ENCODE results near the gene NEK6. TPM values are rescaled to one million over a fixed set of nuclear protein-coding genes. Genes with fewer than 3 reads are reported as not detected.
"Not testable (repeated sequence)": the region's sequence is repeated elsewhere in the genome, so short reads cannot be mapped to it uniquely, and the experiment has no call there.

NEK6 gene
- total and polyA plus RNA-seq, 2 of the 8 experiments (the other 6 are each of a cell fraction or from before 2014, with no cell fraction given): 17.7 to 19.7 TPM

- H3K14ac ChIP-seq (ENCODE audit: insufficient read length); FAIRE-seq; H4K5ac ChIP-seq (ENCODE audit: insufficient read length, low read depth, low read length); H4K20me1 ChIP-seq (replicated peaks in 1 of 2; ENCODE audit: control insufficient read depth in 1 of 2, insufficient read depth in 2 of 2, low read length in 2 of 2); H2BK120ac ChIP-seq (replicated peaks; ENCODE audit: low read depth, low read length); H3K23me2 ChIP-seq (ENCODE audit: low read depth, low read length); H3K27me3 ChIP-seq (replicated peaks in 1 of 4; ENCODE audit: control insufficient read depth in 3 of 4, extremely low read depth in 1 of 4, insufficient read depth in 3 of 4, low read length in 3 of 4); H3K36me3 ChIP-seq (ENCODE audit: control insufficient read depth in 2 of 4, insufficient read depth in 4 of 4, low read length in 3 of 4); H3K18ac ChIP-seq (ENCODE audit: extremely low read depth, low read length); H3K9me3 ChIP-seq (ENCODE audit: insufficient read depth in 2 of 2, low read depth in 1 of 2, low read length in 1 of 2); H3K79me2 ChIP-seq (ENCODE audit: control insufficient read depth in 1 of 2, insufficient read depth in 2 of 2, low read length in 2 of 2); H3K4me1 ChIP-seq (replicated peaks in 1 of 4; ENCODE audit: control insufficient read depth in 3 of 4, insufficient read depth in 4 of 4, low read length in 3 of 4); H3K9ac ChIP-seq (replicated peaks in 1 of 4; ENCODE audit: extremely low read depth in 1 of 4, low read depth in 3 of 4, low read length in 3 of 4); H3K23ac ChIP-seq (ENCODE audit: insufficient read length); H2BK20ac ChIP-seq (ENCODE audit: low read length); H3K4ac ChIP-seq (replicated peaks; ENCODE audit: insufficient read length, low read depth, low read length); H3K4me3 ChIP-seq (ENCODE audit: extremely low read depth in 1 of 4, insufficient read depth in 2 of 4, low read depth in 3 of 4, low read length in 4 of 4); H2BK15ac ChIP-seq (ENCODE audit: low read length); H3K27ac ChIP-seq (ENCODE audit: low read depth, low read length); H2AK5ac ChIP-seq (ENCODE audit: low read depth, low read length); H4K8ac ChIP-seq (ENCODE audit: extremely low read depth, insufficient read depth, low read length); DNase-seq (ENCODE audit: low read depth in 1 of 2, low spot score in 2 of 2); H2BK12ac ChIP-seq (ENCODE audit: low read depth, low read length); H3K79me1 ChIP-seq (ENCODE audit: low read depth, low read length); H4K91ac ChIP-seq (replicated peaks; ENCODE audit: insufficient read length, low read length); POLR2A ChIA-PET (ENCODE audit: partially characterized antibody); H3K56ac ChIP-seq (replicated peaks; ENCODE audit: insufficient read length, low read depth, low read length); H2AFZ ChIP-seq (ENCODE audit: low read length); H2BK5ac ChIP-seq (ENCODE audit: low read depth, low read length); H3K4me2 ChIP-seq (ENCODE audit: insufficient read depth in 1 of 2, low read depth in 2 of 2, low read length in 2 of 2): not testable (repeated sequence)
- CTCF ChIA-PET (ENCODE audit: partially characterized antibody): interaction anchor here (1.1 kb wide), 1 partner anchor 11 kb away, joined by 3 read pairs; no protein-coding TSS in a partner anchor
- WGBS, 2 experiments (ENCODE audit: extremely low coverage in 1 of 2, insufficient coverage in 1 of 2, insufficient read length in 1 of 2, insufficient replicate concordance in 2 of 2, low coverage in 1 of 2, low lambda C conversion rate in 2 of 2, missing lambda C conversion rate in 1 of 2): 87% methylated on average over 8 of the region's 8 CpGs; no CpG with 5 or more reads in 1 of the 2 experiments
These were observed 4.9 kb upstream of the NEK6 start for GRCh38 chr9:124252878-124253277.

Data from H1 (cell line).